GM19025 (cell line): ENCODE results near the gene ANKRD23.
"Not testable (repeated sequence)": the region's sequence is repeated elsewhere in the genome, so short reads cannot be mapped to it uniquely, and the experiment has no call there.

Source experiments
- ATAC-seq: cut with Tn5 transposase; IDR thresholded peaks from one replicate; pipeline ENCODE4 v1.9.1; 2021; ENCODE audit warnings: mild to moderate bottlenecking, low read depth, moderate library complexity; ENCODE audit not compliant: unreplicated experiment

Gene ANKRD23

DNA sequence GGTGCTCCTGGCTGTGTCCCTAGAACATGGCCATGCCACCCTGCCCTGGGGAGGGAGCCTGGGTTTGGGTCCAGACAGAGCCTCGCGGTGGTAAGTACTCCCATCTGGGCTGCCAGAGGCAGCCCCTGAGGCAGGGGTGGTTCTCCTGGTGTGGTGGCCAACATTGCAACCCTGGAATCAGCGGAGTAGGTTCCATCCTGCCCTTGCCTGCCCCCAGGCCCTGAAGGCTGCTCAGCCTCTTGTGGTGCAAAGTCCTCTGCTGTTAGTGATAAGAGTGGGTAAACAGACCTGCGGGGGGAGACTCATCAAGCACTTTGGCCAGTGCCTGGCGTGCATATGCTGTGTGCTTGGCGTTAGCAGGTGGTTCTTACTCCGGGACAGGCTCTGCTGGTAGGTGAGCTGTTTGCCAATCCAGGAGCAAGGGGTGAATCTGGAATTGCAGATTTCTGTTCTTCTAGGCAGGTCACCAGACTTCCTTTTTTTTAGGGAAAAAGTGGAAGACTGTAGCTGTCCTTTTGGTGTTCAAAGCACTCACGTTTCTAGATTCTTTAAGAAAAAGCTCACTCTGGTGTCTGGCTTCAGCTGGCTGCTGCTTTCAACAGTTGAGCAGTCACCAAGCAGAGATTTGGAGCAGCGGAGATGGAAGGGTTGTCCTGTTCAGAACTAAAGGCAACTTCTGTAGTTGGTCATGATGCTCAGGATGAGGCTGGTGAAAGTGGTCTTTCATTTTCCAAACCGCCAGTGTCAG lies 24.5 kb downstream of the ANKRD23 start:
- no peak for ATAC-seq

- no peak for ATAC-seq
Measured at GRCh38 chr2:96817882-96818281, 25.9 kb downstream of the ANKRD23 start.

- no peak for ATAC-seq
Measured at GRCh38 chr2:96816836-96817702, 26.8 kb downstream of the ANKRD23 start.

- ATAC-seq = peak; percentile 87
Measured at GRCh38 chr2:96816127-96816835, 27.5 kb downstream of the ANKRD23 start, which contains the start of gene CNNM3. CNNM3 (plus strand) TSS chr2:96816268; CDS start chr2:96816278, 10 bp downstream.

GRCh38 chr2:96815326-96816126 lies 28.3 kb downstream of the ANKRD23 start:
- no peak for ATAC-seq

GRCh38 chr2:96813656-96814055 lies 30.2 kb downstream of the ANKRD23 start:
- no peak for ATAC-seq

GRCh38 chr2:96811917-96812316 lies 31.9 kb downstream of the ANKRD23 start:
- no peak for ATAC-seq

DNA sequence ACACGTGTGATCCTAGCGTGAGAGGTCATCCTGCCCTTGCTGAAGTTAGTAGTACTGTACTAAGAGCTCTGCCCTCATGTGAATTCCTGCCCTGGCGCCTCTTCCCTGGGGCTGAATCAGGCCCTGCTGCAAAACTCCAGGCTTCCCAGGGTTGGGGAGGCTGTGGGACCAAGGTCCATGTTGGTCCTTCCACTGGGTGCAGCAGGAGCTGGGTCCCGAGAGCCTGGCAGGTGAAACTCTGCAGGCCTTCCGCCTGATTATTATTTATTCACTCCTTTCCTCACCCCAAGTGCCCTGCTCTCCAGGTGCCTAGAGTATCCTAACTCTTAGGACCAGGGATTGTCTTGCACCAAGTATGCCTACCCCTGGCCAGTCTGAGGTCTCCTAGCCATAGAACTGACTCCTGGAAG lies 33.0 kb downstream of the ANKRD23 start:
- no peak for ATAC-seq

DNA sequence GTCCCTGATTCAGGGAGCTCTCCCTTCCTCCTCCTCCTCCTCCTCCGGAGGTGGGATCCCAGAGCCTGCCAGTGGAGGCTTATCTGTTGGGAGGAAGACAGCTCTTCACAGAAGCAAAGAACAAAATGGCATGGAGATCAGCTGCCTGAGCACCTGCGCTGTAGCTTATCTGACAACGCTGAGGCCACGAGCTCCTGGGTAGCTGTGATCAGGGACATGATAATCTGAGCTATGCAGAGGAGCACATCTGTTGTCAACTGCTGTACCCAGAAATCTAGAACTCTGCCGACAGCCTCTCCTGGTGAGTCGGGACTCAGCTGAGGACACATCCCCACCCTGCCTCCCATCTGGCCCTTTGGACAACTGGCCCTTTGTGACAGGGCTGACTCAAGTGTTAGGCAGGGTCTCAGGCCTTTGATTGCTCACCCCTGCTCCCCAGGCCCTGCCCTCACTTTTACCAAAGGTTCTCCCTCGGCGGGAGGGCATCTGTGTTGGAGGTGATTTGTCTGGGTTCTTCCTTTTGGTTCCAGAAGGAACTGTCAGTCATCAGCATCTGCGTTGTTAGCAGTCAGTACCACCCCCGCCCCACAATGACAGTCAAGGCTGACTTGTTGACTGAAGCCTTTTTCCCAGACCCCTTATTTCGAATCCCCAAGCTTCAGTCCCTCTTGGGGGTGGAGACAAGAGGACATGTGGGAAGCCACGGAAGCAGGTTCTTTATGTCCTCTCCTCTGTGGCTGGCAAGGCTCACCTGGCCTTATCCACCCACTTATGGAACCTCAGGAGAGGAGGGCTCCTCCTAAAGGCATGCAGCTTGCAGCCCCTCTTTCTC lies 33.7 kb downstream of the ANKRD23 start:
- ATAC-seq = no peak

DNA sequence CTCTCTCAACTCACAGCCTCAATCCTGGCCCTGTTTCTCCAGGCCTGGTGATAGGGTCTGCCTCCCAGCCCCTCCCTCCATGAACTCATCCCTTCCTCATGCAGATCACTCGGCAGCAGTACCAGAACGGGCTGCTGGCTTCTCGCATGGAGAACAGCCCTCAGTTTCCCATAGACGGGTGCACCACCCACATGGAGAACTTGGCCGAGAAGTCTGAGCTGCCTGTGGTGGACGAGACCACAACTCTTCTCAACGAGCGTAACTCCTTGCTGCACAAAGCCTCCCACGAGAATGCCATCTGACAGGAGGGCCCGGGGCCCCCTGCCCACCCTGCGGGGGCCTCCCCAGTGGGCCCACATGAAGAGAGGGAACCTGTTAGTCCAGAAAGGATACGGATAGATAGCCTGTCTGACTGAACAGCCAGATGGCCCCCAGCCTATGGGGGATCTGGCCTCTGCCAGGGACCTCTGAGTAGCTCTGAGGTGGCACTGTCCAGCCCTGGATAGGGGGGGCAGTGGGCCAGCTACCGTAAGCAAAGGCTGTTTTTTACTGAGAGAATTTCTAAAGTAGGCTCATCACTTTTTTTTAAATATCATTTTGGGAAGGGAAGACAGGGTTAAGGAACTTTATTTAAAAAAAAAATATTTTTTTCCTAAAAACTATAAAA lies 34.5 kb downstream of the ANKRD23 start:
- ATAC-seq = no peak

DNA sequence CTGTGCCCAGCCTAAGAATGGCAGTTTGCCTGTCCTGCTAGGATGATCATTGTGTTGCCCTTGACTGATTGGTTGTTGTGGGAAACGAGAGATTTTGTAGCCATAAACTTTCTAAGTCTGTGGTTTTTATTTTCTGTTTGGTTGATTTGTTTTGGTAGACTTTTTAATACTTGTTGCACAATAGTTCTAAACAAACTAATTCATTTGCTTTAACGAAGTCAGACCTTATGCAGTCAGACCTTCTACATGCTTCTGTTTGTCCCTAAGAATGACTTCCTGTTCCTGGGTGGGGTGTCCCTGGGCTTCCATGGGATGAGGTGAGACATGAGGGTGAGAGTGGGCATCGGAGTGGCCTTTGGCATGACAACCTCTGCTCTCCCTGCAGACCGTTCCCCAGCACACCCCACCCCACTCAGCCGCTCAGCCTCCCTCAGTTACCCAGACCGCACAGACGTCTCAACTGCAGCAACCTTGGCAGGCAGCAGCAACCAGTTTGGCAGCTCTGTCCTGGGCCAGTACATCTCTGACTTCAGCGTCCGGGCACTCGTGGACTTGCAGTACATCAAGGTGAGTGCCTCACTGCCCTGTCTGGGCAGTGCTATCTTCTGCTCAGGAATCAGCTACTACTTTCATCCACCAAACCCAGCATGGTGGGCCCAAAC lies 35.5 kb downstream of the ANKRD23 start:
- no peak for ATAC-seq

GRCh38 chr2:96807127-96807471 lies 36.7 kb downstream of the ANKRD23 start:
- ATAC-seq = no peak

GRCh38 chr2:96806468-96807126 lies 37.2 kb downstream of the ANKRD23 start:
- peak; percentile 56 for ATAC-seq

- ATAC-seq = not testable (repeated sequence)
Measured at GRCh38 chr2:96805946-96806345, 37.9 kb downstream of the ANKRD23 start.

DNA sequence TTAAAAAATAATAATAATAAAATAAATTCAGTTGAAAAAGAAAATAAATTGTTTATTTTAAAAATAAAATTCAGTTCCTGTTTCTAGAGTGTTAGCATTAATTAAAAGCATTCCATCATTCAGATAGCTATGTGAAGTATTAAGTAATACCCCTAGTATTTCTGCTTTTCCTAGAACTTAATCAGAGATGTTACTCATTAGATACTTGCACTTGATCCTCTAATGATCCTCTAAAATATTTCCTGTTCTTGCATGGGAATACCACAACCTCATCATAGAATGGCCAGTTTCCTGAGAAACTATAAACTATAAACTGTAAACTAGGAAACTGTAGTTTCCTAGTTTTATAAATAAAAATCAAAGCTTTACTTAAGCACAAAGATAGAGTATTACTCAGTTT lies 38.8 kb downstream of the ANKRD23 start:
- ATAC-seq = no peak

- no peak for ATAC-seq
Measured at GRCh38 chr2:96802721-96803120, 41.1 kb downstream of the ANKRD23 start.

DNA sequence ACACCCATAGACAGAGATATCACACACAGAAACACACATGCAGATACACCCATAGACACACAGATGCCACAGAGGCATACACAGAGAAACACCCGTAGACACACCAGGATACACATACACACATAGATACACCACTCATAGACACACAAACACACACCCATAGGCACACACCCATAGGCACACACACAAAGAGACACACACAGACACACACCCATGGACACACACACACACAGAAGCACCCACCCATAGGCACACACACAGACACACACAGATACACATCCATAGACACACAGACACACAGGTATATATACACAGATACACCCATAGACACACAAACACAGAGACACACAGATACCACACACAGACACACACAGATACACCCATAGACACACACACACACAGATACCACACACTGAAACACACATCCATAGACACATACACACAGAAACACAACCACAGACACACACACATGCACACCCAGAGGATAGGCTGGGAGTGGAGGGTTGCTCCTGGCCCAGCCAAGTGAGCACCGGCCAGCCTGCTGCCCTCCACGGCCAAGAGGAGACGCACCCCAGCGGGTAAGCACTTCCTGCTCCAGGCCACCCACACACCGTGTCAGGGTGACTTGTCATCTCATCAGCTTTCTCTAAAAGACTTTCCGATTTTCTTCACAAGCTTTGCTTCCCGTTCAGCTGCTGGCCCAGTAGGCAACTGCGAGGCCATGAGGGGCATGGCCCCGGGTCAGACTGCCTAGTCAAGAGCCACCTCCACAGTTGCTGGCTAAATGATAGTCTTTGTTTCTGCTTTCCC lies 41.8 kb downstream of the ANKRD23 start:
- ATAC-seq = no peak
